Stimulated activated CD4-positive, alpha-beta T cell treated with anti-CD3 and anti-CD28 coated beads, Interleukin-15, amount 100 ng/mL, for 1 hour (primary cell): Measurements from ENCODE around the gene HOXC11.

Source experiments
- DNase-seq, 2 donors: peaks; one replicate each; pipeline ENCODE4 v3.0.0-alpha.2; 2020; ENCODE audit warnings: low read depth in 1 of 2, low spot score in 1 of 2

HOXC11 gene

DNA sequence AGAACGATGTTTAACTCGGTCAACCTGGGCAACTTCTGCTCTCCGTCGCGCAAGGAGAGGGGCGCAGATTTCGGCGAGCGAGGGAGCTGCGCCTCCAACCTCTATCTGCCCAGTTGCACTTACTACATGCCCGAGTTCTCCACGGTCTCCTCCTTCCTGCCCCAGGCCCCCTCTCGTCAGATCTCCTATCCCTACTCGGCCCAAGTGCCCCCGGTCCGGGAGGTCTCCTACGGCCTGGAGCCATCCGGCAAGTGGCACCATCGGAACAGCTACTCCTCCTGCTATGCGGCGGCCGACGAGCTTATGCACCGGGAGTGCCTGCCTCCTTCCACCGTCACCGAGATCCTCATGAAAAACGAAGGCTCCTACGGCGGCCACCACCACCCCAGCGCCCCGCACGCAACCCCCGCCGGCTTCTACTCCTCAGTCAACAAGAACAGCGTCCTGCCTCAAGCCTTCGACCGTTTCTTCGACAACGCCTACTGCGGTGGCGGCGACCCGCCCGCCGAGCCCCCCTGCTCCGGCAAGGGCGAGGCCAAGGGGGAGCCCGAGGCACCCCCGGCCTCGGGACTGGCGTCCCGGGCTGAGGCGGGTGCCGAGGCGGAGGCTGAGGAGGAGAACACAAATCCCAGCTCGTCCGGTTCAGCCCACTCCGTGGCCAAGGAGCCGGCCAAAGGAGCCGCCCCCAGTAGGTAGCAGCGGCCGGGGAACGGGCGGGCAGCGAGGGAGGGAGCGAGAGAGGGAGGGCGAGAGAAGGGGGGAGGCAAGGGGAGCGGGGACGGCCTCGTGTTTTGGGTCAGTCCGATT lies 513 bp downstream of the HOXC11 start:
- DNase-seq, result no peak

DNA sequence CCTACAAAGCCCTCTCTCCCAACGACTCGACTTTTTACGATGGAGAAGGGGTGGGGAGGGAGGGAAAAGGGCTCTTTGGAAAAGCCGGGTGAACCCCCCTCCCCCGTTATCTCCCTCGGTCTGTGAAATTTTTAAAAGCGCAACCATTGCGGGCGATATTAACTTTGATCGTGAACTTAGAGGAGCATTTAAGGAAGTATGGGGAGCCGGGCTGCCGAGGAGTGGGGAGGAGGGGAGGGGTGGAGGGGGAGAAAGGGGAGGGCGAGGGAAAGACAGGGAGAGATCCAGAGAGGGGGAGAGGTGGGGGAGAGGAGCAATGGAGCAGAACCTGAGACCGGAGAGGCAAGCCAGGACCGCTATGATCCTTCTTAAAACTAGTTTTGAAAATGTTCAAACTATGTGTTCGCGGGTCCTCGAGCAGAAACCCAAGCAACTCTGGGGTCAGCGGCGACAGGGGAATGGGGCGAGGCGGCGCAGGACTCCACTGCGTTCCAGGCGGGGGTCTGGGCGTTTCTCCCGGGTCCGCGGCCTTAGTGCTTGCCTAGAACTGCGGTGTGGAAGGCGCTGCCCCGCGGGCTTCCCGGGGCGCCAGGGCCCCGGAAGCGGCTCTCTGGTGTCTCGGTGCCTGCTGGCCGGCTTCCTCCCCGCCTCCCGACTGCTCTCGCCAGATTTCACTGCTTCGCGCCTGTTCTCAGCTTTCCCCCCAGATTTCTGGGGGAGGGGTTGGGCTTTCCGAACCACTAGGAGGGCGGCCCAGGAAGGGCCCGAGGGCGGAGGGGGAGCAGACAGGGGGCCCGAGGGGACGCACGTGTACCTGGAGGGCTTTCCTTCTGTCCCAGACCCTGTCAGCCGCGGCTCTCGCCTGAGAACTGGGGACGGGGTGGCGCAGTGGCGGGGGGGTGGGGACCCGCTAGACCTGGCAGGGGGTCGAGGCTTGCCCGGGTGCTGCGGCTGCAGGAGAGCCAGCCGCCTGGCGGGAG lies 1.4 kb downstream of the HOXC11 start, which contains the start of gene HOTAIR:
Gene HOTAIR (minus strand): TSS at position 871 of the 980 bp plus-strand sequence.
- DNase-seq, result no peak

DNA sequence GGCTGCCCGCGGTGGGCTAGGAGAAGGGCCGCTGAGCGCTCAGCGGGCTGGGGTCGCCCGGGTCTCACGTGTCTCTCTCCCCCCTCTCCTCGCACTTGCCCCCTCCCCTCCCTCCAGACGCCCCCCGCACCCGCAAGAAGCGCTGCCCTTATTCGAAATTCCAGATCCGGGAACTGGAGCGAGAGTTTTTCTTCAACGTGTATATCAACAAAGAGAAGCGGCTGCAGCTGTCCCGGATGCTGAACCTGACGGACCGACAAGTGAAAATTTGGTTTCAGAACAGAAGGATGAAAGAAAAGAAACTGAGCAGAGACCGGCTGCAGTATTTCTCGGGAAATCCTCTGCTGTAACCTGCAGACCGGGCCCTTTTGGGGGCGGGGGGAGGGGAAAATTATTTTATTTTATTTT lies 2.1 kb downstream of the HOXC11 start:
- DNase-seq, result no peak

DNA sequence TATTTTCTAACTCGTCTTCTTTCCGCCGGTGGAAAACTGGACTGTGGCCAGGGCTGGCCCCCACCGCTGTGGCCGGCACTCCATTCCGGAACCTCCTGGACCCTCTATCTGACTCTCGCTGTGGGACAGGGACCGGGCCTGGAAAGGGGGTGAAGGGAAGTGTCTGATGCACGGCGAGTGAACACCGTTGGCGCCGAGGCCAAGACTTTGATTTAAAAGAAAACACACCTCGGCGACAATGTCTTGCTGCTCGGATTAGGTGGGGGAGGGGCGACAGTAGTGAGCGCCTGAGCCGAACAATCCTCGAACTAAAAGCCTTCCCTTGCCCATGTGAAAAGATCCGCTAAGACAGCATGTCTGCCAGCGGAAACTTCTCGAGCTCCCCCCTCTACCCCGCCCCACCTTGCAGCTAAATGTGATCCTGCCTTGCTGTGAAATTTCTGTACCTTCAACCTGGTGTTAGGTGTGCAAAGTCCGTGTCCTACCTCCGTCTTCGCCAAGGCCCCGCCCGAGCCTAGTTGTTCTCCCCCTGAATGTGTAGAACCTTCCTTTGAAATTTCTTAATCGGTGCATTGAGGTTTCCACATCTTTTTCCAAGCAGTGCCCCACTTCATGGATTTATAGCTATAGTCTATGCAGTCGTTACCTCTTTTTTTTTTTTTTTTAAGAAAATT lies 2.7 kb downstream of the HOXC11 start:
- DNase-seq, result no peak

DNA sequence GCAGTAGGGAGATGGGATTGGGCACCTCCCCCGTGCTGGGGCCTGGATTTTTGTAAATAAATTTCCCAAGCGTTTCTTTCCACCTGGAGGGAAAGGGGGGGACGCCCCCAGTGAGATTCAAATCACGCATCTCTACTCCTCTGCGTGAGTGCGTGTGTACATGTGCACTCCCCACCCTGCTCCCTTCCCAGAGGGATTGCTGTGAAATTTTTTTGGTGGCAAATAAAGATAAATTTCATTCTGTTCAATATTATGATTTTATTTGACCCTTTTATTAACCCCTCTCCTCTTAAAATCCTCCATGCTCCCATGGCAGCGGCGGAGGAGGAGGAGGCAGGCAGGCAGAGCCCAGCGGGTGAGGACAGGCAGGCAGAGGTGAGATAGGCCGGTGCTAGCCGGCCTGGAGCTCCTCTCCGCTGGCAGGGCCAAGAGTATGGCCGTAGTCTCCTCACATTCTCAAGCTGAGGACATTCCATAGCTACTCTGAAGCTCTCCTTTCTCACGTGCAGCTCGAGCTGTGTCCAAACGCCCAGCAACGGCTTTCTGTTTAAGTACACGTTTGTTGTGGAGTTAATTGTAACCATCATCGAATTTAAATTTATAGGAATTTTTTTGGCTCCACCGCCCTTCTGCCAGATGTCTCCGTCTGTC lies 3.4 kb downstream of the HOXC11 start:
- no peak for DNase-seq

DNA sequence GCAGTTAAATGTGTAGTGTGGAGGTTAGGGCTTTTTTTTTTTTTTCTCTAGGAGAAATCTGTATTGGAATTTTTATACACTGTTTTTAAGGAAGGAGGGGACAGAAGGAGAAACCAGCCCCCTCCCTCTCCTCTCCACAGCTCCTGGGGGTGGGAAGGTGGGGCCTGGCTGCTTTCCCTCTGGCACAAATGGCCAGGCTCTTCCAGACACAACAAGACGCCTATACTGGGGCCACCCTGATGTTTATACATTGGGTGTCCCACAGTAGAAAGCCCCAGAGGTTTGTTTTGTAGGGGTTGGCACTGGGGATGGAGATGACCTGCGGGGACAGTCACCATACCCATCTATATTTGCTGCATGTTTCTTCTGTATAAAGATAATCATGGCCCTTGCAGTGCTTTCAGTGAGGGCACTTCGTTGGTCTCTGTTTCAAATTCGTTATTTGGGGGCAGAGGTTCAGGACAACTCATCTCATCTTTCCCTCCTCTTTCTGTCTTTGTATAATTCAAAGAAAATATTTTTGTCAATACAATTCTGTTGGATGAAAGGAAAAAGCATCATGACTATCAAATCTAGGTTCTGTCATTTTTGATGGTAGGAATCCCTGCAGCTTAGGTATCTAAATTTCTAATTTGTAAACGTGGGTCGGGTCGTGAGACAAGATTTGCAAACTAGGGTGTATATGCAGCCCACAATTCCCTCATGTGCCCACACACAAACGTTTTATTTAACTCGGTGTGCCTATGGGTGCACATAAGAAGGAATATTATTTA lies 4.1 kb downstream of the HOXC11 start:
- no peak for DNase-seq

DNA sequence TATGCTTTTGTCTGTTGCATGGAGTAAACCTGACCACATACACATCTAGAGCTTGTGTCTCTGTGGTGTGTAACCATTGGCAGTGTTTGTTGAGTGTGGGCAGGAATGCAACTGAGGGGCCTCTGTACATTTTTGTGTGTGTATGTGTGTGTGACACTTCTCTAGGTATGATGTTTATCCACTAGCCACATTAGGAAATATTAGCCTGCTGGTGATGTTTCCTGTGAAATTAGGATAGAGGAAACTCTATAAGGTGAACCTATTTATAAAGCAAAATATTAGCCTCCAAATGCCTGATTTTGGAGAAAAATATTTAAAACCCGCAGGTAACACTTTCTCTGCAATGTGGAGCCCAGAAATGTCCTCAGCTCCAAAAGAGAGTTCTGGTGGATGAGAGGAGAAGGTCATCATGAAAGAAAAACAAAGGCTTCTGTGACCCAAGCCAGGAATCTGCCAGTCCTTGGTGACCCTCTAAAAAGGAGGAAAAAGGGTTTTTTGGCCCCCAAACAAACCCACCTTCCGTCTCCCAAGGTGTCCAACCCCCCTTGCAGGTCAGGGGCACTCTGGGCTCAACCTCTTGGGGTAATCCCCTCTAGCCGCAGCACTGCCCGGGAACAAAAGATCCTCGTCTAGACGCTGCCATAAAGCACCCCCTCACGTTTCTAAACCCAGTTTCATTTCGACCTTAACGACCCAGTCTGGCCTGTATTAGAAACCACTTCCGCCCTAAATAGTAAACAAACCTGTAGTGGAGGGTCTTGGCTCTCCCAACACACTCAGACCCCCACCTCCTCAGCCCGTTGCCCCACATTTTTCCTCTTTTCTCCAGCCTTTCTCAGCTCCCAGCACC lies 4.9 kb downstream of the HOXC11 start:
- no peak for DNase-seq

DNA sequence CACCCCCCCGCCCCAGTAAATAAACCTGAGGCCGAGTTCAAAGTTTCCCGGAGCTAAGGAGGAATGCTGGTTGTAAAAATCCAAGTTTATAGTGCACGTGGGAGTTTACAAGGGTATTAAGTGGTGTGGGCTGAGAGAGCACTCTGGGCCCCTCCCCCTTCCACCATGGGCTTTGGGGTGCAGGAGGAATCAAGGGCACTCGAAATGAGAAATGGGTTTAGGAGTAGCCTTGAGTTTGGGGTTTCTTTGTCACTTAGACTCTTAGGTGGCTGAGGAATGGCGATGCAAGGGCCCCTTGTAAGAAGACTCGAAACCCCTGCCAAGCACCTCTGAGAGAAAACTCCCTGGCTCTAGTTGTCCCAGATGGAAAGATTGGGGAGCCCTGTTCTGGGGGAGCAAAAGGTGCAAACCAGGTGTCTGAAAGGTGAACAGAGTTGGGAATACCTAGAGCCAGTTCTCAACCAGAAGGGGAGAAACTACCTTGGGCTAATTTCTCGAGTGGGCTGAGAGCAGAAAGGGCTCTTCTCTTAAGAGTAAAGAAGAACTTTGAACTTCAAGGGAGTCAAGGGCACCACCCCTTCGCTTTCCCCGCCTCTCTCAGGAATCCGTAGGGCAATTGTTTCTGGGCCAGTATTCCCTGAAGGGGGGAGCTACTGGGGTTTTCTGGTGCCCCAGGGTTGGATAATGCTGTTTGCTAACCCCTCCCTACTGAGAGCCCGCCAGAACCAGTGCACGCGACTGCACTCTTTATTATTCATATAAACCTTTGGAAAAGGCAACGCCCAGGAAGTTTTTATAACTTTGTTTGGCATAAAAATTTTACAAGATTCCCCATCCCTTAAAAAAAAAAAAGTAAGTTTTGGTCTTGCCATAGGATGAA lies 5.8 kb downstream of the HOXC11 start:
- no peak for DNase-seq

DNA sequence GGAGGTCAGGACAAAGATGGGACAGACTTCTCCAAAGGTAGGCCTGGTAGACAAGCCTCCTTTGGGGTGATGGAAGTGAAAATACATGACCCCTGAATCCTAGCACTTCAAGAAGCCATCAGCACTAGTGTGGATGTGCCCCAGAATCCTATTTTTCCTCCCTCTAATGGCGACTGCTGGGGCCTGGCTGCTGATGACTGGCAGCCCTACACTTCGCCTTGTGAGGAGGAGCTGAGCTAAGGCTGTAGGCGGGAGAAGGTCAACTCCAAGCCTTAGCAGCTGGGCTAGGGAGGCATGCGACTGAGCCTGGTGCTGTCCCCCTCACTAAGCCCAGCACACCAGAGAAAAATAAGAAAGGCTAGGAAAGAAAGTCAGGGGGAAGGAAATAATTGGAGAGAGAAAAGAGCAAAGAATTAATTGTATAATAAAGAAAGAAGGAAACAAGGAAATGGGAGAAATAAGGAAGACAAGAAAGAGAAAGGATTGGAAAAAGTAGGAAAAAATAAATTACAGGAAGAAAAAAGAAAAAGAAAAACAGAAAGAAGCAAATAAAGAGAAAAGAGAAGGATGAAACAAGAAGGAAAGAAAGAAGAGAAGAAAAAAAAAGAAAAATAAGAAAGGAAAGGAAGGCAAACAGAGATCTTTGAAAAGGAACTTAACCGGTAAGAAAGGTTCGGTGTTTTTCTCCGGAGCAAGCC lies 7.3 kb downstream of the HOXC11 start:
- DNase-seq, result no peak

DNA sequence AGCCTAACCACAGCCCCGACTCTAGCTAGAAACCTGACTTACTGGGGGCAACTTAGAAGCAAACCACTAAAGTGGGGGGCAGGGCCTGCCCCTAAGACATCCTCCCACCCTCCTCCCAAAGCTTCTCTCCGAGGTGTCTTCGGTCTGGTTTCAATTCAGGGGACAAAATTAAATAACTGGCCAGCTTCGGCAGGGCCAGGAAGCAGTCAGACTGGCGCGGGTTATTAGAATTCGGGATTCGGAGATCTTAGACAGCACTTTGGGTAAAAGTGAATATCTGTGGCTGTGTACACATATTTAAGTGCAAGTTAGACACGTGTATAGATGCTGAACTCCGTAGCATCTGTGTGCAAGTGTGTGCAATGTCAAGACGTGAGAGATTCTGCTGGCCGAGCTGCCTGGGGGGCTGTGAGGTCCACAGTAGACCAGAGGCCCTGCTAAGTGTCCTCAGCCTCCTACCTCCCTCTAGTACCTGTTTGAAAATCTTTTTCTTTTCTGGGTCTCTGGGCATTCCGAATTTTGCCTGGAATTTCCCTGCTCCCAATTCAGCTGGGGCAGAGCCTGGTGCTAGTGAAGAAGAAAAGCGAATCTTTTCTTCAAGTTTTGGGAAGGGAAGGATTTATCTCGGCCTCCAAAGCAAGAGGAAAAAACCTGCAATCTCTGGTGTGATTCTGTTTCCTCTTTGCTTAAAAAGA lies 8.0 kb downstream of the HOXC11 start:
- no peak for DNase-seq

DNA sequence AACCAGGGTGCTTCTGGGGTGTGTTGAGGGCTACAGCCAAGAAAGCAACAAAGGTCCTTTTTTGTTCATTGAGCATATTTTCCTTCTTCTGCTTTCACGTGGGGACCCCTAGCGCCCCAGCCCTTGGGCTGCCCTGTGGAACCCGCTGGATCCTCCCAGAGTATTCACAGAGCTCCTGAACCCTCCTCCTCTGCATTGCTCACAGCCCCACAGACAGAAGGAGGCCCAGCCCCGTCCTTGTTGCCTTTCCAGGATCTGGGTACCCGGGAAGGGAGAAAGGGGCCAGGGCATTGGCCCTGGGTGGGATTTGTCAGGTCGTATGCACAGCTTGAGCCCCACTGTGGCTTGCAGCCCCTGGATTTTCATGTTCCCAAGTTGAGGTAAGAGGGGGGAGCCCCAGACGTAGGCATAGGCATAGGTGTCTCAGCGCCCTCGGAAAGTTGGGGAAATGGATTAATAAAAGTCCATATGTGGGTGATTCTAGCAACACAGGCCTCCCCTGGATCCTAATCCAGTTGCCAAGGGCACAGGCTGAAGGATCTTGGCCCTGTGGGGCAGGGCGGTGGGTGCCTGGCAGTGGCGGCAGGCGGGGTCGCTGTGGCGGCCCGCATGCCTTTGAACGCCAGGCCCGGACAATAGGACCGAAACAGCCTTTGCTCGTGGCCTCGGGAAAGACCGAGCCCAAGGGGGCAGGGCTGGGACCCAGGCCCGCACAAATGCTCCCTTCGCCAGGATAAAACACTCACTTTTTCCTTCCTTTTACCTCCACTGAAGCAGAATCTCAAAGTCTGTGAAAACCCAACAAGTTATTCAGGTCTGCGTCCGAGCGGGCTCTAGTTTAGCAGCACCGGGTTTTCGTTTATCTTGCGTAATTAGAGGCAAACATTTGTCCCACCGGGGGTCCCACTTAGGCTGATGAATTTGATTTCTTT lies 9.0 kb downstream of the HOXC11 start:
- DNase-seq, result no peak

DNA sequence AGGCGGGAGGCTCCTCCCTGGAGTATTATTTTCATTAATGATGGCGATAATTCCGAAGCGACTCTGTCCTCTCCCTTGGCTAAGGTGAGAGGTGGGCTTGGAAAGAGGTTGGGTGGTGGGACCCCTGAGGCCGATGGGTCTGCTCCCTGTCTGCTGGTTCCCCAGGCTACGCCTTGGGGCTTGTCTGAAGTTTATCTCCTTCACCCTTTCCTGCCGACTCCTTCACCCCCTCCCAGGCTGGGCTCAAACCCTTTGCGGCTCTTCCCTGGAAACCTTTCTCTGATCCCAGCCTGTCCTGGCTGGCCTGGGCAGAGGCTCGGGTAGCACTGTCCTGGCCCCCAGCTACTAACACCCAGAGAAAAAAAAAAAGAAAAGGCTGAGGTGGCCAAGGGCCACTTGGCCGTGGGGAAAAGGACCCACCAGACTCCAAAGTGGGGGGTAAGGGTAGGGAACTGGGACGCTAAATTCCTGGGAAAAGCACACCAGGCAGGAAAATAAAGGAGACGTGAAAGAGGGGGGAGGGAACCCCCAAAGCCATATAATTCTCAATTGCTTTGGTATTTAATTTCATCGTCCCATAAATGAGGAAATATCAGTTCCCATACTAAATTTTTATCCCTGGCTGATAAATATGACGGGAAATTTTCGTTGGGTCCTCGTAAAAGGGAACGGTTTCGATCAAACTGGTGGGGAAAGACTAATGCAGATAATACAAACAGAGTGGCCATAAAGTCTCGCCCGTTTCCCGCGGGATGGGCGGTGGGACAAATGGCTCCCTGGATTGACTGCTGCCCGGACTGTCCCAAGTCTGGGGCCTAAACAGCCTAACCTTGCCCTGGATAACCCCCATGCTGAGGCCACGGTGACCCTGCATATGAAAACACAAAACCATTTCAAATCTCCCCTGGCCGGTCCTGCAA lies 10.0 kb downstream of the HOXC11 start:
- DNase-seq, result no peak

DNA sequence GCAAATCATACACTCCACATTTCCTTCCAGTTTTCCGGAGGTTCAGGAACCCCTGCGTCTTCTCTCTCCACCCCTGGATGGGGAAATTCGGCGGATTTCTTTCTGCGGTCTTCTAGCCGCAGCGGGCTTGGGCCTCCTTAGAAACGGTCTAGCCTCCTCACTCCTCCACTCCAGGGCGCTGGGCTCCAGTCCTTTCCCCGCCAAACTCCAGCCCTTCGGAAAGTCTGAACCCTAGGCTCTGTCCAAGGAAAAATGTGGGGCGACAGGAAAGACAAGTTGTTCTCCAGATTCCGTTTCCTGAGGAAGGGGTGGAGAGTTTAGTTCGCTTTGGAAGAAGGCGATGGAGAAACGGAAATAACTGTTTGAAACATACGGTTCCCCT lies 10.6 kb downstream of the HOXC11 start:
- no peak for DNase-seq

DNA sequence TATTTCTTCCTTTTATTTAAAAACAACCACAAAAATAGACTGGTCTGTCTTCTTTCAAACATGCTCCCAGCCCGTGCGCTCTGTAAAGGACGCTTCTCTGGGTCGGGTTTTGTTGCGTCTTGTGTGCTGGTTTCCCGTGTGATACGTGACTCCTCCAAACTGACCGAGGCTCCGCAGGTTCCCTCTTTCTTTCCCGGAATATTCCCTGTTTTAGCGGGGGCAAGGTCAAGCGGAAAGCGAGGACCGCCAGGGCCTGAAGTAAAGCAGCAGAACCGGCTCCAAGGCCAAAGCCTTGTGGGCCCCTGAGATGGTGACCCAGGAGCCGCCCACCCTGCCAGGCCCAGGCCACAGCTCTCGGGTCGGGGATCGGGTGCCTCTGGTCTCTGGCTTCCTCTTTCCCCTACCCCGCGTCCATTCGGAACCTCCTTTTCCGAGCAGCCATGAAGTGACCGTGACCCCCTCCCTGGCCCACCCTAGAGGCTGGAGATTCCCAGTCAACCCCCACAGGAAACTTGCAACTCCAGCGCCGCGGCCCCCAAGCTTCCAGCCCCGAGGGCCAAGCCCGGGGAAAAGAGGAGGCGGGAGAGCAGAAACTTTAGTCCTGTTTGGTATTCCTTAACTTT lies 11.1 kb downstream of the HOXC11 start:
- DNase-seq, result no peak
